GM21786 (cell line): Measurements from ENCODE around the gene FMNL1.

Experiments
- ATAC-seq: cut with Tn5 transposase; IDR thresholded peaks from one replicate; pipeline ENCODE4 v1.9.1; 2021; ENCODE audit not compliant: unreplicated experiment

Gene FMNL1

GRCh38 chr17:45256114-45256966 lies 34.7 kb downstream of the FMNL1 start:
- no peak for ATAC-seq

DNA sequence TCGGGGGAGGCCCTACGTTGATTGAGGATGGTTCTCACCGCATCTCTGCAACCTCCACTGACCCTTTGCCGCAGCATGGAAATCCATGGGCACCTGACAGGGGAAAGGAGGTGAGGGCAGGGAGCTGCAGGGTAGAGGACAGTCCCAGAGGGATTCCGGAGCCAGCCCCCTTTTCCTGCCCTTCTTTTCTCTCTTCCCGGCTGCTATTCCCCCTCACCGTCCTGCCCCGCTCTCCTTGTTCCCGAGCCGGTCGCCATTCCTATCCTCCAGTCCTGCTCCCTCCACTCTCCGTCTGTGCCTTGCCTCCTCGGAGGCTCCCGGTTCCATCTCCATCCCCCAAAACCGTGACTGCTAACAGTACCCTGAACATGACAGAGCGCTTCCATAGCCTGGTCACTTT lies 35.4 kb downstream of the FMNL1 start:
- no peak for ATAC-seq

- ATAC-seq = no peak
Measured at GRCh38 chr17:45258981-45259380, 37.3 kb downstream of the FMNL1 start.

DNA sequence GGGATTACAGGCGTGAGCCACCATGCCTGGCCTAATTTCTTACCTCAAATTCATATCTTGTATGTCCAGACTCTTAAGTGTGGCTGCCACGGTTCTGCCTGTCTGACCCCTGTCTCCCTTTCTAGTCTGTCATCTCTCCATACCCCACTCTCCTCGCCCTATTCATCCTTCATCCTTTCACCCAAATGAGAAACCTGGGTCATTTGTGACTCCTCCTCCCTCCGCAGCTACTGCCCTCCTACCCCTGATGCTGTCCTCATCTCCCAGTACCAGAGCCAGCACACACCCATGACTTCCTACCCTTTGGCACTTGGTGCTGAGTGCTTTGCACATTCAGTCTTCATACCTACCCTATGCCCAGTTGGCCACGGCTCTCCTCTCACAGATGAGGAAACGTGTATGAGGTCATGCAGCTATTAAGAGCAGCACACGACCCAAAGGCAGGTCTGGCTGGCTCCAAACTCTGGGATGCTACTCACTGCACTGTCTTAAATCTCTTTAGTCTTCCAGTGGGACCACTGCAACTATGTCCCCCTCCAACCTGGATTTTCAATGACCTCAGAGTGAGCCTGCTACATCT lies 38.6 kb downstream of the FMNL1 start:
- ATAC-seq = no peak

GRCh38 chr17:45261577-45262515 lies 40.2 kb downstream of the FMNL1 start, which contains the start of gene SPATA32:
SPATA32 (minus strand) TSS chr17:45262094; CDS start chr17:45262016, 78 bp downstream.
- no peak for ATAC-seq

DNA sequence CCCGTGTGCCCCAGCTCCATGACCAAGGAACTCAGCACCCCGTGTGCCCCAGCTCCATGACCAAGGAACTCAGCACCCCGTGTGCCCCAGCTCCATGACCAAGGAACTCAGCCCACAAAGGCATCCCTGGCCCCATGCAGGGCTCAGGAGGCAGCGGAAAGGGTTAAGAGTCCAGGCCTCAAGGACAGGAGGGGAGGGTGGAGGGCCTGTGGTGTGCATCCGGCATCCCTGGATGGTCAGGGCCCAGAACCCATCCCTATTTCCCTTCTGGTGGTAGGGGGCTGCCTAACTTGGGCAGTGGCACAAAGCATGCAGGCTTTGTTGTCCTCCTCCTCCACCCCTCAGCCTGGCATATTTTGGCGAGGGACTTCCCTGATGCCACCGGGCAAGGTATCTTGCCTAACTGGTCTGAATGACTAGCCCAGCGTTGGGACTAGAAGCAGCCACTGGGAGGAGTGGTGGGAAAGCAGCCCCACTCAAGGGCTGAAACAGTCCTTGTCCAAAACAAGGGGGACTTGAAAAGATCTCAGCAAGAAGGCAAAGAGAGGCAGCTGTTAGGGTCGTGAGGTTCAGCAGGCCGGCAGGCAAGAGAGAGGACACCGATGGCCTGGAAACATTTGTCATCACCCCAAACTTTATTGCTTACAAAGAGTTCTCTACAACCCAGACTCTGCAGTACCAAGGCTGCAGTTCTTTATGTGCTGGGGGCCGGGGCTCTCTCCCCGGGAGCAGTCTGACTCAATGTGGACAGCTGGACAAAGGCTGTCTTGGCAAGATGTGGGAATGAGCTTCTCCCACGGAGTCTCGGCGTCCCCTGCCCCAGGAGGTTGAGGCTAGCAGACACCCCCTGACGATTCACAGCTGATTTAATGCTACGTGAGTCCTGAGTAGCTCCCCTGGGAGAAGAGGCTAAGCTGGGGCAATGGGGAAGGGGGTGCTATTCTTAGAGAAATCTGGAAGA lies 41.1 kb downstream of the FMNL1 start:
- no peak for ATAC-seq

- ATAC-seq = no peak
Measured at GRCh38 chr17:45263477-45263860, 41.8 kb downstream of the FMNL1 start.

DNA sequence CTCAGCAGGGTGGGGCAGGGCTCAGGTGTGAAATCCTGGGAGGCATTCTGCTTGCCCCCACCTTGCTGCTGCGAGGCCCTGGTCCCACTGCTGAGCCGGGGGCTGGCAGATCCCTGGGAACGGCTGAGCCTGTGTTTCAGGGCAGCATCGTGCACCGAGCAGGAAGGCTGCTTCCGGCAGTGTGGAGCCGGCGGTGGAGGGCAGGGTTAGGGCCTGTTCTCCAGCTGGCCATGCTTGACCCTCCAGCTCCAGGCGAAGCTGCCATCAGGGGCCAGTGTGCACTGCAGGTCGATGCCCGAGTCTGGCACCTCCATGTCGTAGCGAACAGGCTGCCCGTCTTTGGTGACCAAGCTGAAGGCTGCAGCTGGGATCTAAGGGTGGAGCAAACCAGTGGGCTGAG lies 42.7 kb downstream of the FMNL1 start:
- no peak for ATAC-seq

DNA sequence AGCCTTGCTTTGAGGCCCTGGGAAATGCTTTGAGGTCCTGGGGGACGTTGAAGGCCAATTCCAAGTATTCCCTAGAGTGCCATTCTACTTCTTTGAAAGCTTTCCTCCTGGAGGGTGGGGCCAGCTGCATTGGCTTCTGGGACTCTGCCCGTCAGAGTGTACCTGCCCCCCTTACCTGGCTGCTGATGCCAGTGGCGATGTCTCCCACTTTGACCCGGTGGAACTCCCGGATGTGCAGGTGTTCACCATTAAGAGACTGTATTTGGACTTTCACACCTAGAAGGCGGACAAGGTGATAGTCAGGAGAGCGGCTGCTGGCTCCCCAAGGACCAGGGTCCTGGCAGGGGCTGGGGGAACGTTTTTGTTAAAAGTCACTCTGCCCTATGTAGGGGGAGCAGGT lies 43.3 kb downstream of the FMNL1 start:
- ATAC-seq = no peak

DNA sequence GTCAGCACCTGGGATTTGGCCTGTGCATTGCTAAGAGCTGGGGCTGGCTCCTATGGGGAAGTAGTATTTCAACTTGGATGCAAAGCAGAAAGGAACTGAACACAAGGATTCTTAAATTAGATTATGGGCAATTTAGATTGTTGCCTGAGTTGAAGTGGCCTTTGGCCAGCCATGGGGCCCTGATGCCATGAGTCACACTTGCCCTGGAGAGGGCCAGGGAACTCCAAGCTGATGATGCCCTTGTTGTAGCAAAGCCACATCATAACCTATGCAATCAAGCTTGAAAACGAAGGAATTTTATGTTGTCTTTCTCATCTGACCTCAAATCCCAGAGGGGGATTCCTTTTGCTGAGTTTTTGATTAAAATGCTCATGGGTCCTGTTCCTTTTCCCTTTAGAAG lies 44.1 kb downstream of the FMNL1 start:
- no peak for ATAC-seq

DNA sequence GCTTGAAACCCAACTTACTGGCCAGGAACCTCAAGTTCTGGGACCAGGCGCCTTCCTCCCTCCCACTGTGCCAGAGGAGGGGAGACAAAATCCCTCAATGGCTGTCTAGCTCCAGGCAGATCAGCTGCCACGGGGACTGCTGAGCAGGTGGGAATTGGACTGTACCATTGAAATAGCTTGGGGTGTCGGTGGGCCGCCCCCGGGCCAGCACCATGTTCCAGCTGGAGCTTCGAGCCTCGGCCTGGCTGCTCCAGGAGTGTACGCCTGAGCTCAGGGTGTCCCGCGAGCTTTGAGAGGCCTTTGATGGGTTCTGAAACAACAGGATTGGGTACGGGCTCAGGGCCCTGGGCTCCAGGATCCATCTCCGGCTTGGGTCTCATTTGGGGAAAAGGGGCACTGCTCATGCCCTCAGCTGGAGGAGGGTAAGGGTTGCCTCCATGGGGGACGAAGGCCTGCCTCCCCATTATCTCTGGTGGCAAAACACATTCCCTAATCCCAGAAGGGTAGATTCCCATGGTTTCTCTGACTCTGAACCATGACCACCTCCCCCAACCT lies 44.8 kb downstream of the FMNL1 start:
- no peak for ATAC-seq

DNA sequence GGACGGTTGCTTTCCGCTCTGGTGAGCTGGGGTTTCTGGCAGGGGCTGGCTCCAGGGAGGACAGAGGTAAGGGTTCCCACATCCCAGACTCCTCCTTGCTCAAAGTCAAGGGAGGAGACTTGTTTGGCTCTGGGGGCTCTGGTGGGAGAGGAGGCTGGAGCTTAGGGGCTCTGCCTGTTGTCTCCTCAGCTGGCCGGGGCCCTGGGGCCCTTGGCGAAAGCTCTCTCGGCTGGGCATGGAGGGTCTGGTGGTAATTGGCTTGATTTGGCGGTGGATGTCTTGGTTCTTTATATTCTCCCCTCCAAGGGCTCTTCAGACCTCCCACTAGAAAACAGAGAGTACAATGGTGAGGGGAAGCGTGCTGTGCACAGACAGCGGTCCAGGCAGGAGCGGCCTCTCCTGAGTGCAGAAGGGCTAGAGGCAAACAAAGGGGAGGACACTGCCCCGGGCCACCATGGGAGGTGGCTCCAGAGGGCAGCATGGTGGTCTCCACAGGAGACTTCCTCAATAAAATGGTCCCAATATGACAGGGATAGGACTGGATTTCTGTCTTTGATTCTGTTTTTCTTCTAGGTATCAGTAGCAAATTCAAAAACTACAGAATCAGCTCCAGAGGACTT lies 45.9 kb downstream of the FMNL1 start:
- ATAC-seq = no peak

DNA sequence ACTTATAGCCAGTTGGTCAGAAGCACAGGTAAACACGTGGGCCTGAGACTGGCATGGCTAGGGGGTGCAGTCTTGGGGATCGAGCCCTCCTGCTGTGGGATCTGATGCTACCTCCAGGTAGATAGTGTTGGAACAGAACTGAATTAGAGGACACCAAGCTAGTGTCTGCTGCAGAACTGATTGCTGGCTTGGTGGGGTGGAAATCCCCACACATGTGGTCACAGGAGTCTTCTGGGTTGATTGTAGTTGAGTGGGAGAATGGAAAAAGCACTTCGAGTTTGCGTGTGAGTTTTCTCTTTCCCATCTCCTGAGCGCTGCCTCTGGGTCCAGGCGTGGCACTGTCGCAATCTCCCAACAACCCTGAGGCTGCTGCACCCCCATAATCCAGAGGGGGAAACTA lies 48.2 kb downstream of the FMNL1 start:
- ATAC-seq = no peak

- ATAC-seq = no peak
Measured at GRCh38 chr17:45270828-45271418, 49.2 kb downstream of the FMNL1 start.

GRCh38 chr17:45271603-45272002 lies 49.9 kb downstream of the FMNL1 start:
- no peak for ATAC-seq

- ATAC-seq = no peak
Measured at GRCh38 chr17:45273551-45273957, 51.9 kb downstream of the FMNL1 start.

DNA sequence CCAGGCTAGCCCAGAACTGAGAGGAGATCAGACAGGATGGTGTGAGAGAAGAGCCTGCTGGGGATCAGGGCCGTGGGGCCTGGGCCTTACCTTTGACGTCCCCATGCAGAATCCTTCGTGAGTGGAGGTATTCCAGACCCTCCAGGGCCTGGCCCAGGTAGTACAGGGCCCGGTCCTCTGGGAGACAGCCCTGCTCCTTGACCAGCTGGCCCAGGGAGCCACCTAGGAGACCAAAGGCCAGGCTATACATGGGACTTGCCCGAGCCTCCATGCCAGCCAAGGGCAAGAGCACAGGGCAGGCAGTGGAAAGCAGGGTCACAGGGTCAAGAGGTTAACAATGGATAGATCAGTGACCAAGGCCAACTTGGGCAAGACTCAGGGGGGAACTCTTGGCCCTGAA lies 52.3 kb downstream of the FMNL1 start:
- ATAC-seq = no peak

DNA sequence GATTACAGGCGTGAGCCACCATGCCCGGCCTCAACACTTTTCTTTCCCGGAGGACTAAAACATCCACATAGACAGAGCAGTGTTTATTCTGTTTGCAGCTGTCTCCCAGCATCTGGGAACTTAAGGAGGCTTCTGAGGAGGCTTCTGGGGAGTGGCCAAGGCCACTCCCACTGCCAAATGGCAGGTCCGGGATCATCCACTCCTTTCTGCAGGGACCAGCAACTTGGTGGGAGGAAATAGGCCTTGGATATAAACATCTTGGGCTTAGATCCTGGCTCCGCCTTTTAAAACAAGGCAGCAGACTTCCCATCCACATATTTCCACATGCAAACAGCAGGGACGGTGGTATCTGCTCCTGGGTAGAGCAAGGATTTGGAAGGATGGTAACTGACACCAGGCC lies 54.3 kb downstream of the FMNL1 start:
- ATAC-seq = no peak

DNA sequence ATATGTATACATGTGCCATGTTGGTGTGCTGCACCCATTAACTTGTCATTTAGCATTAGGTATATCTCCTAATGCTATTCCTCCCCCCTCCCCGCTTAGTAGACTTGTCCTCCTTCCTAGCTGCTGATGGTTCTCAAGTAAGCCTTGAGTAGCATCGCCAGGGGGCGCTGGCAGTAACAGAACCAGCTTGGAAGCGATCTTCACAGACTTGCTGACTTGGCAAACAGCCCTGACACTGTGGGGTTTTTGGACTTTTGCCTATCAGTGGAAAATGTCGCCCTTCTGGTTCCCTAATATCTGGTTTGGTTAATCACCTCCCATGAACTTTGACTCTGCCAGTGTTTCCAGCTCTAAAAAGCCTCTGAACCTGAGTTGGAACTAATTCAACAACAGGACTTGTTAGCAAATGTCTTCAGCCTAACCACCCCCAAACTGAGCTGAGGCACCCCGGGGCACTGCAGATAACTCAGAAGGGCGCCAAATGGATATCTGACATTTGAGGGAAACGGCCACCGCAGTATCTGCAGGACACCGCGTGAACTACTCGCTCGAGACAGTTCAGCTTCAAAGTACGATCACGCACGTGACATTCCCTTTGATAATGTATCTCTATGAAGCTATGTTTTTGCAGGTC lies 55.6 kb downstream of the FMNL1 start:
- no peak for ATAC-seq
